Heart right ventricle (tissue), 16 donors: Measurements from ENCODE around the gene ARSJ. TPM values are rescaled to one million over a fixed set of nuclear protein-coding genes. Genes with fewer than 3 reads are reported as not detected.

ENCODE experiments used
- ATAC-seq, 8 donors: fragments of 200-7000 bp; cut with Tn5 transposase; one replicate each; pipeline ENCODE4 v1.9.1; 2020; ENCODE audit warnings: mild to moderate bottlenecking in 8 of 8, moderate library complexity in 8 of 8, moderate number of reproducible peaks in 1 of 8
- DNase-seq, 2 donors: peaks; one replicate each; pipeline ENCODE4 v3.0.0-alpha.2; 2020
- H3K27ac ChIP-seq, 10 donors: fragments of 200-600 bp; sonication (generic) in 2 of 10; one replicate each; pipeline versions ENCODE4 v1.5.0 to v1.8.0; 2020 to 2022; ENCODE audit warnings: mild to moderate bottlenecking in 3 of 10
- H3K27me3 ChIP-seq, 7 donors: fragments of 200-600 bp; one replicate each; pipeline ENCODE4 v1.8.0; 2021 to 2022; ENCODE audit warnings: mild to moderate bottlenecking in 2 of 7
- H3K36me3 ChIP-seq, 9 donors: fragments of 200-600 bp; sonication (generic) in 1 of 9; one replicate each; pipeline versions ENCODE4 v1.5.0 to v1.8.0; 2020 to 2022; ENCODE audit warnings: mild to moderate bottlenecking in 2 of 9
- H3K4me1 ChIP-seq, 9 donors: fragments of 200-600 bp; sonication (generic) in 1 of 9; one replicate each; pipeline versions ENCODE4 v1.5.0 to v1.8.0; 2020 to 2022; ENCODE audit warnings: mild to moderate bottlenecking in 4 of 9
- H3K4me3 ChIP-seq, 10 donors: fragments of 200-600 bp; sonication (generic) in 2 of 10; one replicate each; pipeline versions ENCODE4 v1.5.0 to v1.8.0; 2020 to 2022; ENCODE audit warnings: mild to moderate bottlenecking in 7 of 10, moderate library complexity in 2 of 10
- H3K9me3 ChIP-seq, 11 donors: fragments of 200-600 bp in 10 of 11; sonication (generic) in 2 of 11; one replicate each; pipeline versions ENCODE4 v1.5.0 to v1.8.0; 2013 to 2022; ENCODE audit warnings: mild to moderate bottlenecking in 2 of 11, control low read depth in 1 of 11, moderate library complexity in 1 of 11
- WGBS, 2 donors: extraction: QIAGEN DNeasy Blood & Tissue Kit; methylation state at CpG; one replicate each; pipeline ENCODE4 v1.1.7; 2013; ENCODE audit warnings: inconsistent platforms in 1 of 2; 5-methylcytosine and 5-hydroxymethylcytosine counted together
- intact Hi-C, 10 donors: fragments of 100-400 bp; cut with DNase I; formaldehyde crosslinking; loops; one replicate each; pipeline versions ENCODE4 v1.11.1 to v1.14.2; 2022
- polyA plus RNA-seq, 2 donors: library from polyadenylated mRNA; stranded (reverse); fragments of 200-250 nt; gene quantifications; one replicate each; pipeline ENCODE4 v1.2.3, GENCODE V29; 2013
- total RNA-seq, 10 donors: library from RNA; stranded (reverse); fragmentation: NEBNext Ultra II Directional in 3 of 10; extraction: Animal tissue kit (Norgen Biotek cat#: 25700) in 3 of 10; gene quantifications; one replicate each; pipeline versions ENCODE4 v1.2.1 to v1.2.4, GENCODE V29; 2021 to 2023
- TF ChIP-seq, protein P1 (sequence below), 9 donors: fragments of 200-600 bp; sonication (generic) in 2 of 9; IDR thresholded peaks; one replicate each; pipeline versions ENCODE4 v1.5.0 to v1.8.0; 2021 to 2022; ENCODE audit warnings: antibody characterized with exemption in 9 of 9, mild to moderate bottlenecking in 5 of 9, moderate library complexity in 1 of 9
- donor health status: Arrhythmogenic right ventricular cardiomyopathy.
- donor health status: ischemic (EF 13 %, LVEDD 7.1; RV severe dilation, severe dysfunction).
- donor health status: healthy with polysubstance abuse.
- donor health status: DM: no; HTN: yes; CAD: no.
- donor health status: DM: no; HTN: no; CAD: no.
- donor health status: ischemic (EF 25% LVEDD 6.9; RV normal size, moderate dysfunction).
- donor health status: ischemic (EF 25% LVEDD 5.7; RV mildly dilated, moderate dysfunction).
- donor health status: healthy.
- donor health status: DM: yes; HTN: yes; CAD: no.
- donor health status: Ischemic cardiomyopathy.
- donor health status: ischemic (EF 35%, LVEDD 5.7; RV mildly dilated, moderate dysfunction).
- donor health status: nonischemic (EF 11% LVEDD 7.7; RV severe dilation, severe dysfunction).
- donor health status: DM: yes; HTN: yes; CAD: no.
- donor health status: PGD.
- donor health status: ischemic (EF 29% LVEDD 5.4; RV normal size, mild dysfunction).
- donor health status: nonischemic (EF 23%, LVEDD 6.1; RV moderate dilation, normal function).

The ARSJ gene
- total and polyA plus RNA-seq, 12 donors = 0.44 to 6.6 (median 1.2) TPM

DNA sequence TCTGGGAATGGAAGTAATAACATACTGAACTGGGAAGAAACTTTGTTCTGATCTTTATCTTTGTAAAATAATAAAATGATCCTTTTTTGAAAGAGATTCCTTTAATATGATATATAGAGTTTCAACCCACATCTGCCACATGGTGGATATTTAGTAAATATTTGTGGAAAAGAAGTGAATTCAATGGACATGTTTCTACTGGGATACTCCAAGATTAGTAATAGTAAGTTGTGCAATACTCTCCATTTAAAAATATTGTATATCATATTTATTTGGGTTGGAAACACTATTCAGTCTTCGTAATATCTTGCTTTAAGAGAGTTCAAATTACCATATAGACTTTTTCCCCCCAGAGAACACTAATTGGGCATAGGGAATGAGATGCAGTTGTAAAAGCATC, 17.8 kb upstream of the ARSJ start:
- Histone ChIP-seq H3K9me3 (no peaks in the 10 kb centered on the region), H3K27me3 (no peaks in the 10 kb centered on the region), H3K36me3 (no peaks in the 10 kb centered on the region), H3K4me1 (no peaks in the 10 kb centered on the region), H3K27ac (no peak overlapping the region), H3K4me3 (no peak overlapping the region)
- TF ChIP-seq, protein P1, sequence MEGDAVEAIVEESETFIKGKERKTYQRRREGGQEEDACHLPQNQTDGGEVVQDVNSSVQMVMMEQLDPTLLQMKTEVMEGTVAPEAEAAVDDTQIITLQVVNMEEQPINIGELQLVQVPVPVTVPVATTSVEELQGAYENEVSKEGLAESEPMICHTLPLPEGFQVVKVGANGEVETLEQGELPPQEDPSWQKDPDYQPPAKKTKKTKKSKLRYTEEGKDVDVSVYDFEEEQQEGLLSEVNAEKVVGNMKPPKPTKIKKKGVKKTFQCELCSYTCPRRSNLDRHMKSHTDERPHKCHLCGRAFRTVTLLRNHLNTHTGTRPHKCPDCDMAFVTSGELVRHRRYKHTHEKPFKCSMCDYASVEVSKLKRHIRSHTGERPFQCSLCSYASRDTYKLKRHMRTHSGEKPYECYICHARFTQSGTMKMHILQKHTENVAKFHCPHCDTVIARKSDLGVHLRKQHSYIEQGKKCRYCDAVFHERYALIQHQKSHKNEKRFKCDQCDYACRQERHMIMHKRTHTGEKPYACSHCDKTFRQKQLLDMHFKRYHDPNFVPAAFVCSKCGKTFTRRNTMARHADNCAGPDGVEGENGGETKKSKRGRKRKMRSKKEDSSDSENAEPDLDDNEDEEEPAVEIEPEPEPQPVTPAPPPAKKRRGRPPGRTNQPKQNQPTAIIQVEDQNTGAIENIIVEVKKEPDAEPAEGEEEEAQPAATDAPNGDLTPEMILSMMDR (IDR thresholded peaks at IDR 0.05) = no peak
- DNase-seq = no peak
- 91 to 92% methylated on average over 1 of the region's 1 CpG for WGBS, 2 donors
- intact Hi-C loops = no loop called here
- ATAC-seq = no peak

DNA sequence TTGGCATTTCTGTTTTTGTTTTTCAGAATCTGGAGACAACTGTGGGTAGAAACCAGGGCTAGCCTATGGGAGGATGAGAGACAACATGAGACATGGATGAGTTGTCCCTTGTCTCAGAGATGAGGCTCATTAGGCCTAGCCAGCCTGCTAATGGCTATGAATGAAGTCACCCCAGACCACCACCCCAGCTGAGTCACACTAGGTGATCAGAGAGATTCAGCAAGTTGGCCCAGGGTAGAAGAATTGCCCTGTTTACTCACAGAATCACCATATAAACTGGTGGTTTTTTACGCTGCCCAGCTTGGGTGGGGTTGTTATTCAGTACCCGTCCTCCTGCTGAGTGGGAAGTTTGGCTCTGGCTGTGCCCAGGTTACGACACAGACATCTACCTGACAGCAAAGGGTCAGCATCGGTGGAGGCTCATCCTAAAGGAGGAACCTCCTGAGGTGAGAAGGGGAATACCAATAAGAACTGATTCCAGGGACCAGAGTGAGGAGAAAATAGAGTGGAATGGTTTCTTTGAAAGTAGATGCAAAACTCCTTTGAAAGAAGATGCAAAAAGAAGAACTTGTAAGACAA, 17.2 kb upstream of the ARSJ start:
- DNase-seq (no peak), ATAC-seq (no peak)
- intact Hi-C loops = no loop called here
- Histone ChIP-seq H3K27ac (no peak overlapping the region), H3K4me1 (no peaks in the 10 kb centered on the region), H3K4me3 (no peak overlapping the region), H3K36me3 (no peaks in the 10 kb centered on the region), H3K27me3 (no peaks in the 10 kb centered on the region), H3K9me3 (no peaks in the 10 kb centered on the region)
- TF ChIP-seq, protein P1 (IDR thresholded peaks at IDR 0.05) = no peak
- WGBS, 2 donors = 65 to 75% methylated on average over 4 of the region's 4 CpGs

DNA sequence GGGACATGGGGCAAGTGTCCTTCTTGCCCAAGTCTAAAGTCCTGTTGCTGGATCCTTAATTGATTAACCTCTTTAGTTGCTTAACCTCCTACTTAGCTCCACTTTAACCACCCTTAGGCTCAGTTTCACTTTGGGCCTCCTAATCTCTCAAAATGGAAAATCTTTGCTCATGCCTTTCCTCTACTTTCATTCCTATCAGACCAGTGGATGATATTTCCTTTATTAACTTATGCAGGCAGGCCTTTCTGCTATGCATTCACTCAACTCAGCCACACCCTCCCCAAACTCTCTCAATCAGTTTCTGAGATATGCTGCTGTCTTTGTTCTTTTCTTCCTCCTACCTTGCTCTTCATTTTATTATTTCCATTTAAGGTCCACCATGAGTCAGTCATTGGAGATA, 14.4 kb upstream of the ARSJ start:
- H3K4me1 ChIP-seq = no peaks in the 10 kb centered on the region
- no peak overlapping the region for H3K27ac ChIP-seq
- H3K9me3 ChIP-seq = no peaks in the 10 kb centered on the region
- DNase-seq = no peak
- TF ChIP-seq, protein P1 (IDR thresholded peaks at IDR 0.05) = no peak
- intact Hi-C loops = no loop called here
- ATAC-seq = no peak
- no peak overlapping the region for H3K4me3 ChIP-seq
- no peaks in the 10 kb centered on the region for H3K27me3 ChIP-seq
- H3K36me3 ChIP-seq = no peaks in the 10 kb centered on the region

DNA sequence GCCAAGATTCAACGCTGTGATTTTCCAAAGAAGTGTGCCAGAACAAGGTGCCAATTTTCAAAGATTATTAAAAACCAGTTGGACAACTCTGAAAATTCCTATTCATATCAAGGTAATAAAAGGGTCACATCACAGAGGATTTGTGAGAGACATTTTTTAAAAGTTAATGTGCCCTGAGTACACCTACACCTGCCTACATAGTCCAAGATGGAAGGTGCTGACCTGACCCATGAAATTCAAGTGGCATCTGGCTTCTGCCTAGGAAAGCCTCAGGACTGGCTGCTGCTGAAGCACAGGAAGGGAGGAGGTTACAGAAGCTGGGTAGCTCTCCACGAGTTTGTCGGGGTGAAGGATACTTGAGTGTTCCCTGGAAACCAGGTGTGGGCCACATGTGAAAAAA, 11.4 kb upstream of the ARSJ start:
- DNase-seq = no peak
- 71 to 72% methylated on average over 3 of the region's 3 CpGs for WGBS, 2 donors
- Histone ChIP-seq H3K9me3 (no peaks in the 10 kb centered on the region), H3K27me3 (no peaks in the 10 kb centered on the region), H3K4me1 (no peaks in the 10 kb centered on the region), H3K4me3 (no peak overlapping the region), H3K36me3 (no peaks in the 10 kb centered on the region), H3K27ac (no peak overlapping the region)
- intact Hi-C loops = no loop called here
- ATAC-seq = no peak
- TF ChIP-seq, protein P1 (IDR thresholded peaks at IDR 0.05) = no peak
